Neural progenitor cell (in vitro differentiated cells): ENCODE measurements around the gene CEP128. TPM values are rescaled to one million over a fixed set of nuclear protein-coding genes. Genes with fewer than 3 reads are reported as not detected.

ENCODE experiments used
- DNase-seq: peaks from one replicate; pipeline ENCODE4 v3.0.0-alpha.2; 2016; ENCODE audit warnings: low spot score
- H2AFZ ChIP-seq: fragments of 200-600 bp; sonication (generic); replicated peaks from 2 replicates; pipeline ENCODE4 v1.6.1; 2016; ENCODE audit warnings: antibody characterized with exemption
- H3F3A ChIP-seq: fragments of 200-600 bp; sonication (generic); 2 replicates; pipeline ENCODE4 v1.6.1; 2016; ENCODE audit warnings: antibody characterized with exemption, low read depth
- H3K27ac ChIP-seq: fragments of 200-600 bp; sonication (generic); 2 replicates; pipeline ENCODE4 v1.5.1; 2016; ENCODE audit warnings: mild to moderate bottlenecking
- H3K27me3 ChIP-seq: fragments of 200-600 bp; sonication (generic); 2 replicates; pipeline ENCODE4 v1.6.1; 2016; ENCODE audit warnings: mild to moderate bottlenecking, moderate library complexity
- H3K36me3 ChIP-seq: fragments of 200-600 bp; sonication (generic); 2 replicates; pipeline ENCODE4 v1.5.1; 2016
- H3K4me1 ChIP-seq: fragments of 200-600 bp; sonication (generic); 2 replicates; pipeline ENCODE4 v1.6.1; 2016; ENCODE audit warnings: mixed run types
- H3K4me2 ChIP-seq: fragments of 200-600 bp; sonication (generic); 2 replicates; pipeline ENCODE4 v1.6.1; 2016
- H3K4me3 ChIP-seq: fragments of 200-600 bp; sonication (generic); 2 replicates; pipeline ENCODE4 v1.5.1; 2016
- H3K79me2 ChIP-seq: fragments of 200-600 bp; sonication (generic); 2 replicates; pipeline ENCODE4 v1.6.1; 2016; ENCODE audit warnings: low read depth
- H3K9ac ChIP-seq: fragments of 200-600 bp; sonication (generic); 2 replicates; pipeline ENCODE4 v1.6.1; 2016
- H3K9me3 ChIP-seq: fragments of 200-600 bp; sonication (generic); 2 replicates; pipeline ENCODE4 v1.5.1; 2016; ENCODE audit warnings: low read depth
- H4K20me1 ChIP-seq: fragments of 200-600 bp; sonication (generic); 2 replicates; pipeline ENCODE4 v1.6.1; 2016; ENCODE audit warnings: low read depth
- H3K27ac Mint-ChIP-seq: 3 replicates; pipeline ENCODE4 v1.8.0; 2021; ENCODE audit warnings: mixed read lengths
- H3K27me3 Mint-ChIP-seq: 2 replicates; pipeline ENCODE4 v1.8.0; 2022; ENCODE audit warnings: low read depth, mild to moderate bottlenecking, inconsistent platforms, moderate library complexity, mixed read lengths; ENCODE audit not compliant: insufficient read depth
- H3K36me3 Mint-ChIP-seq: 3 replicates; pipeline ENCODE4 v1.8.0; 2021; ENCODE audit warnings: mixed read lengths
- H3K4me1 Mint-ChIP-seq: 3 replicates; pipeline ENCODE4 v1.8.0; 2021; ENCODE audit warnings: mixed read lengths
- H3K4me3 Mint-ChIP-seq: 3 replicates; pipeline ENCODE4 v1.8.0; 2021; ENCODE audit warnings: mild to moderate bottlenecking, moderate library complexity, mixed read lengths
- H3K9me3 Mint-ChIP-seq: 3 replicates; pipeline ENCODE4 v1.8.0; 2020; ENCODE audit warnings: mixed read lengths
- CTCF ChIP-seq: fragments of 200-600 bp; sonication (generic); IDR thresholded peaks from 2 replicates; pipeline ENCODE4 v1.5.1; 2017; ENCODE audit warnings: antibody characterized with exemption, mild to moderate bottlenecking
- EZH2 ChIP-seq: fragments of 200-600 bp; sonication (generic); IDR thresholded peaks from 2 replicates; pipeline ENCODE4 v1.6.1; 2017; ENCODE audit warnings: antibody characterized with exemption, mild to moderate bottlenecking, moderate library complexity
- EZH2phosphoT487 ChIP-seq: fragments of 200-600 bp; sonication (generic); IDR thresholded peaks from 2 replicates; pipeline ENCODE4 v1.6.1; 2017; ENCODE audit warnings: antibody characterized with exemption
- total RNA-seq: library from RNA; depleted of rRNA; stranded (reverse); fragments of >200 nt; gene quantifications from 2 replicates; pipeline ENCODE4 v1.2.3, GENCODE V29; 2015; ENCODE audit warnings: low replicate concordance

CEP128 gene
- total RNA-seq, 1 donor from 2014 or later, result 12.1 TPM

GRCh38 chr14:80762641-80763228 is 178.8 kb downstream of the CEP128 start:
- H3K36me3 Mint-ChIP-seq, result no peaks in the 10 kb centered on the region
- H3K27me3 ChIP-seq, result no peaks in the 10 kb centered on the region
- no peaks in the 10 kb centered on the region for H3K27me3 Mint-ChIP-seq
- no peaks in the 10 kb centered on the region for H3K36me3 ChIP-seq
- no peaks in the 10 kb centered on the region for H3K9me3 Mint-ChIP-seq
- TF ChIP-seq CTCF, result no peak
- TF ChIP-seq EZH2, result no peak
- no peak for TF ChIP-seq EZH2phosphoT487
- no peaks in the 10 kb centered on the region for H3K4me1 Mint-ChIP-seq
- DNase-seq, result no peak
- H3K4me2 ChIP-seq, result no peak overlapping the region
- H3K4me1 ChIP-seq, result no peaks in the 10 kb centered on the region
- H3K4me3 Mint-ChIP-seq, result no peak overlapping the region
- H3K27ac ChIP-seq, result no peak overlapping the region
- no peak overlapping the region for H2AFZ ChIP-seq
- no peaks in the 10 kb centered on the region for H4K20me1 ChIP-seq
- H3K4me3 ChIP-seq, result no peak overlapping the region
- H3K27ac Mint-ChIP-seq, result no peak overlapping the region
- H3K79me2 ChIP-seq, result no peaks in the 10 kb centered on the region
- H3K9ac ChIP-seq, result no peak overlapping the region
- H3K9me3 ChIP-seq, result no peaks in the 10 kb centered on the region
- H3F3A ChIP-seq, result no peaks in the 10 kb centered on the region

GRCh38 chr14:80754696-80755095 is 186.8 kb downstream of the CEP128 start:
- Mint-ChIP-seq H3K36me3 (peaks cover 8% of the 10 kb centered on the region), H3K27me3 (no peaks in the 10 kb centered on the region), H3K9me3 (no peaks in the 10 kb centered on the region), H3K4me3 (no peak overlapping the region), H3K27ac (no peak overlapping the region), H3K4me1 (no peaks in the 10 kb centered on the region)
- Histone ChIP-seq H3K79me2 (no peaks in the 10 kb centered on the region), H3F3A (no peaks in the 10 kb centered on the region), H3K4me2 (no peak overlapping the region), H3K27me3 (no peaks in the 10 kb centered on the region), H3K9me3 (no peaks in the 10 kb centered on the region), H4K20me1 (no peaks in the 10 kb centered on the region), H3K27ac (no peak overlapping the region), H3K9ac (no peak overlapping the region), H2AFZ (no peak overlapping the region), H3K4me3 (no peak overlapping the region), H3K36me3 (no peaks in the 10 kb centered on the region), H3K4me1 (no peaks in the 10 kb centered on the region)
- TF ChIP-seq CTCF (no peak), EZH2phosphoT487 (no peak), EZH2 (no peak)
- no peak for DNase-seq

- Histone ChIP-seq H3K9ac (no peak overlapping the region), H3K27me3 (no peaks in the 10 kb centered on the region), H2AFZ (no peak overlapping the region), H3K27ac (no peak overlapping the region), H3K4me1 (no peaks in the 10 kb centered on the region), H3K36me3 (no peaks in the 10 kb centered on the region), H3K79me2 (no peaks in the 10 kb centered on the region), H3F3A (no peaks in the 10 kb centered on the region), H3K4me3 (no peak overlapping the region), H3K4me2 (no peak overlapping the region), H3K9me3 (no peaks in the 10 kb centered on the region), H4K20me1 (no peaks in the 10 kb centered on the region)
- TF ChIP-seq CTCF, result no peak
- no peak for TF ChIP-seq EZH2
- no peak for TF ChIP-seq EZH2phosphoT487
- Mint-ChIP-seq H3K27me3 (no peaks in the 10 kb centered on the region), H3K4me3 (no peak overlapping the region), H3K36me3 (peaks cover 7% of the 10 kb centered on the region), H3K9me3 (no peaks in the 10 kb centered on the region), H3K4me1 (no peaks in the 10 kb centered on the region), H3K27ac (no peak overlapping the region)
- DNase-seq, result no peak
These were observed 190.3 kb downstream of the CEP128 start for GRCh38 chr14:80751285-80751684.
